GM12873 (cell line): ENCODE data around the gene GRM4.

Source experiments
- CTCF ChIP-seq: IDR thresholded peaks from 2 replicates; pipeline ENCODE4 v1.5.1; 2012; ENCODE audit warnings: low read depth, mild to moderate bottlenecking, moderate library complexity, low read length, control low read depth; ENCODE audit not compliant: insufficient read depth; ENCODE audit errors: missing control alignments

GRM4 gene

GRCh38 chr6:34179106-34179720 is 33.3 kb upstream of the GRM4 start:
- TF ChIP-seq CTCF, result no peak

GRCh38 chr6:34178357-34179105 is 32.6 kb upstream of the GRM4 start:
- TF ChIP-seq CTCF, result no peak

- no peak for TF ChIP-seq CTCF
Observed at GRCh38 chr6:34177181-34177591, 31.3 kb upstream of the GRM4 start.

- no peak for TF ChIP-seq CTCF
Observed at GRCh38 chr6:34176261-34177031, 30.6 kb upstream of the GRM4 start.

GRCh38 chr6:34174846-34175399 is 29.0 kb upstream of the GRM4 start:
- no peak for TF ChIP-seq CTCF

GRCh38 chr6:34172961-34173775 is 27.3 kb upstream of the GRM4 start:
- no peak for TF ChIP-seq CTCF
